ENCODE results near the gene SAMD14.

Gene SAMD14

DNA sequence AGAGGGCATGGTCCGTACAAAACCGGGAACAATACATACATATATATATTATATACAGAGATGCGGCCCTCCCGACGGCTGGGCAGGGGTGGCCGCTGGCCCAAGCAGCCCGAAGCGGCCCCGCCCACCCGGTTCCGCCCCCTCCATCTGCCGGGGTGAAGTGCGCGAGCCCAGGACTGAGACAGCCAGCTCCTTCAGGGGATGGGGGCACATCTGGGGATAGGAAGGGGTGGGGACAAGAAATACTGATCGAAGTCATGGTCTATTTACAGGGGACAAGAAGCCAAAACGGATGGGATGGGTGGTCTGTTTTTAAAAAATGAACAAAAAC is 3.8 kb upstream of the SAMD14 start:
- H3K27ac ChIP-seq: no peak overlapping the region; the same call in 1 of the 2 replicates
- TF ChIP-seq CTCF (IDR thresholded peaks at IDR 0.05): no peak
- TF ChIP-seq ZFX (IDR thresholded peaks at IDR 0.05; ENCODE audit: borderline replicate concordance): no peak

DNA sequence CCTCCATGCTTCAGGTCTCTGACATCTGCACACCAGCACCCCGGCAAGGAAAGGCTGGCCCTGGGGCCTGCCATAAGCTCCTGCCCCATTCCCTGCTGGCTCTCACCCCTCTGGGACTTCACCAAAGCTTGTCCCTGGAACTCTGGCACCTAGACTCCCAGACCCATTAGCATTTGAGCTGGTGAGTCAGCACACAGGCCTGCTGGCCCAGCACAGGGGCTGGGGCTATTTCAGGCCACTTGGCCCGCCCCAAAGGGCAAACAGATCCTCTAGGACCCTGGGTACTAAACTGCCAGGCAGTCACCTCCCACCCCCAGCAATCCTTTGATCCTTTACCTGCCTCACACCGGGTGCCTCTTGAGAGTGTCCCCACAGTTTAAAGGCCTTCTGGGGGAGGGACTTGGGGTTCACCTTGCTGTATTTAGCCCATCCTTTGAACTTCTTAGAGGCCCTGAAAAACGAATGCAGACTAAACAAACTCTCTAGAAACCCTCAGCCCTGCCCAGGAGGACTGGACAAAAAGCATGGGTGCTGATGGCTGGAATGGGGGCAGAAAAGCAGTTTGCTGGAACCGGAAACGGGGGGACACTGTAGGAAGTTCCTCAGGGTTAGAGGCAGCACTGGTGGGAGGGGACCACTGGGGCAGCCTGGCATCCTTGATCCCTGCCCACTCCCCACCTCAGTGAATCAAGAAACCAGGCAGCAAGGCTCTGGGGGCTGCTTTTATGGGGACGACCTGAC is 3.2 kb upstream of the SAMD14 start:
- TF ChIP-seq CTCF (IDR thresholded peaks at IDR 0.05) (no peak), ZFX (IDR thresholded peaks at IDR 0.05; ENCODE audit: borderline replicate concordance) (no peak)
- H3K27ac ChIP-seq: peak overlapping the region; percentile 44; the same call in 1 of the 2 replicates

DNA sequence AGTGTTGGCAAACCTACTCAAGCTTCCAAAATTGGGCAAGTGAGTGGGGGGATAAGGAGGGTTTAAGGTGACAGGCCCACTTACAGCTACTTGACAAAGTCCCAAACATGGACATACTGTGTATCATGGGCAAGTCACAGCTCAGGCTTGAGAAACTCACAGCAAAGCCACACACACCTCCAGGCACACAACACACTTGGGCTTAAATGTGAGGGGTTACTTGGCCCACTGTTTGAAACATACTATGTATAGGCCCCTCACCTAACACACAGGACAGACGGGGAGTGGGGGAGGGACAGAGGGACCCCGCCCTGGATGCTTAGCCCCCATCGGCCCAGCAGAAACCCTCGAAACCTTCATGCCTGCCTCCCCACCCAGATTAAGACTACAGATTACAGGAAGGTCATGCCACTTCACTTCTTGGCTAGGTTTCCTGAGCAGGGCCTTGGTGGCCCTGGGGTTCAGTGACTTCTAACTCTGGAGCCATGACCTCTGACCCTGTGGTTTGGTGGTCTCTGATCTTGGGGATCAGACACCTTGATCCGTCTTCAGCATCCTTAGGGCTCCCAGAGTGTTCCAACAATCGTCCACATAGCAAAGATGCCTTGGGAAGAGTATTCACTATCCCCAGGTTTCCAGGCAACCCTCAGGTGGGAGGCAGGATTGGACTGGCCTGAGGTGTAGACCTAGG is 2.3 kb upstream of the SAMD14 start:
- peak overlapping the region; percentile 44; the same call in 1 of the 2 replicates for H3K27ac ChIP-seq
- no peak for TF ChIP-seq ZFX (IDR thresholded peaks at IDR 0.05; ENCODE audit: borderline replicate concordance)
- no peak for TF ChIP-seq CTCF (IDR thresholded peaks at IDR 0.05)

GRCh38 chr17:50130559-50131305 is 772 bp upstream of the SAMD14 start:
- no peak overlapping the region for H3K27ac ChIP-seq
- no peak for TF ChIP-seq ZFX (IDR thresholded peaks at IDR 0.05; ENCODE audit: borderline replicate concordance)

GRCh38 chr17:50129353-50129727 is 620 bp downstream of the SAMD14 start:
- TF ChIP-seq CTCF (IDR thresholded peaks at IDR 0.05) (no peak), ZFX (IDR thresholded peaks at IDR 0.05; ENCODE audit: borderline replicate concordance) (no peak)
- H3K27ac ChIP-seq: no peak overlapping the region

- no peak overlapping the region for H3K27ac ChIP-seq
- TF ChIP-seq ZFX (IDR thresholded peaks at IDR 0.05; ENCODE audit: borderline replicate concordance) (no peak), CTCF (IDR thresholded peaks at IDR 0.05) (no peak)
Observed at GRCh38 chr17:50128441-50129352, 1.3 kb downstream of the SAMD14 start.

Measured in 22Rv1 (cell line).